WI38 (cell line): ENCODE measurements around the gene NCS1.

ENCODE experiments used
- H3K4me3 ChIP-seq: 2 replicates; pipeline ENCODE4 v1.5.1; 2011; ENCODE audit warnings: low read depth, mild to moderate bottlenecking, control low read depth, low read length
- TF ChIP-seq, protein P1 (sequence below): IDR thresholded peaks from 2 replicates; pipeline ENCODE4 v1.5.1; 2012; ENCODE audit warnings: low read depth, mild to moderate bottlenecking, control low read depth, low read length

The NCS1 gene

DNA sequence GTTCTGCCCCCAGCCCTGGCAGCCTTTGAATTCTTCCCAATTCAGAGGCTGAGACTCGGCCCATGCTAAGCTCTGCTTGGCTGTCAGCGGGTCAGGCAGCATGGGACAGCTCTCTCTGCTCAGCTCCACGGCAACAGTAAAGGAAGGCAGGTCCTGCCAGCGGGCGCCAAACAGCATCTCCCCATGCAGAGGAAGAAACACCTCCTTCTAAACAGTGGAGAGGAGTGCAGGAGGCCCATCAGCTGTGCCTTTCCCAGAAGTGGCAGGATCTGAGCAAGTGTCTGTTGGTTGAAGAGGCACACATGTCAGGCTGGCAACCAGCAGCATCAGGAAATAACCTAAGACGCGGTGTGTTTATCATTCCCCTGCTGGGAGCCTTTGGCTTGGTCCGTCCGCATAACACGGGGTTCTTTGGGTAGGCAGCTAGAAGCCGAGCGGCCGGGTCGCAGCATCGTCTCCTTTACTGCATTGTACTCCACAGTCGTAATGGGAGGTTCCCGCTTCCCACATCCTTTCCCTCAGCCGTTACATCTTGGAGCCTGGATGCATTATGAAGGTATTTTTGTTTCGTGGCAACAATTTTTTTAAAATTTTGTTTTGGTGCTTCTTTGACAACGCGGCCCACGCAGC is 42.7 kb upstream of the NCS1 start:
- H3K4me3 ChIP-seq = no peak overlapping the region; the same call in 1 of the 2 replicates
- TF ChIP-seq, protein P1, sequence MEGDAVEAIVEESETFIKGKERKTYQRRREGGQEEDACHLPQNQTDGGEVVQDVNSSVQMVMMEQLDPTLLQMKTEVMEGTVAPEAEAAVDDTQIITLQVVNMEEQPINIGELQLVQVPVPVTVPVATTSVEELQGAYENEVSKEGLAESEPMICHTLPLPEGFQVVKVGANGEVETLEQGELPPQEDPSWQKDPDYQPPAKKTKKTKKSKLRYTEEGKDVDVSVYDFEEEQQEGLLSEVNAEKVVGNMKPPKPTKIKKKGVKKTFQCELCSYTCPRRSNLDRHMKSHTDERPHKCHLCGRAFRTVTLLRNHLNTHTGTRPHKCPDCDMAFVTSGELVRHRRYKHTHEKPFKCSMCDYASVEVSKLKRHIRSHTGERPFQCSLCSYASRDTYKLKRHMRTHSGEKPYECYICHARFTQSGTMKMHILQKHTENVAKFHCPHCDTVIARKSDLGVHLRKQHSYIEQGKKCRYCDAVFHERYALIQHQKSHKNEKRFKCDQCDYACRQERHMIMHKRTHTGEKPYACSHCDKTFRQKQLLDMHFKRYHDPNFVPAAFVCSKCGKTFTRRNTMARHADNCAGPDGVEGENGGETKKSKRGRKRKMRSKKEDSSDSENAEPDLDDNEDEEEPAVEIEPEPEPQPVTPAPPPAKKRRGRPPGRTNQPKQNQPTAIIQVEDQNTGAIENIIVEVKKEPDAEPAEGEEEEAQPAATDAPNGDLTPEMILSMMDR = no peak

DNA sequence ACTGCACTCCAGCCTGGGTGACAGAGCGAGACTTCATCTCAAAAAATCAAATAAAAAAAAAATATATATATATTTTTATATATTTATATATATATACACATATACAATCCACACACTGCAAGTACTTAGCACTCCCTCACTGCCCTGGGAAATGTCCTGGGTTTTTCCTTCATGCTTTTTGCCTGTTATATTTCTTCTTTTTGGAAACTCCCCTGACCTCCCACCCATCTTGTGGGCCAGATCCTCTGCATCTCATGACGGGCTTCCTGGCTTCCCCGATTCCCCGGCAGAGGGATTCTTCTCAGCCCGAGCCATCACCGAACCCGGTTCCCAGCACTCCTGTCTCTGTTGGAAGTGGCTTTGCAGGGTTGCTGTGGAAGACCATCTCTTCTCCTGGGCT is 39.5 kb upstream of the NCS1 start:
- H3K4me3 ChIP-seq = no peak overlapping the region
- TF ChIP-seq, protein P1 = no peak

DNA sequence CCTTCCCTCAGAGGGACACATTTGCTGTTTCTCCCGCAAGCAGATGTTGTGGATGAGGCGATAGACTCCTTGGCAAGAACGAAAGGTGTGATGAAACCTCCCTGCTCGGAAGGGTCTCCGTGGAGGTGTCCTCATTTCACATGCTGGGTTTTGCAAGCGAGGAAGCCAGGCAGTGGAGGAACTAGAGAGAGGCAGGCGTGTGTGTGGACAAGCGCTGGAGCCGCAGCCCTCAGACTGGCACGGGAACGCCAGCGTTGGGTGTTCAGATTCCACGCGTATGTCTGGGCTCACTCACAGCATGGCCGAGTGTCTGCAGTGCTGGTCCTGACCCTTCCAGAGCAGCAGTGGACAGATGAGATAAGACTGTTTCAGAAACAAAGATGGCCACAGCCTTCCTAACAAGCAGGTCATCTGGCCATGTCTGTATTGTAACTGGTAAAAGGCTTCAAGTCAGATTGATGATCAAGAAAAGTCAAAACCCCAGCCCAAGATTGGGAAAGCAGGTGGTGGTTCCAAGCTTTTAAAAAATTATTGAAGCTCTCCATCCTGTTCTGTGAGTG is 35.0 kb upstream of the NCS1 start:
- H3K4me3 ChIP-seq = no peak overlapping the region
- TF ChIP-seq, protein P1 = no peak

DNA sequence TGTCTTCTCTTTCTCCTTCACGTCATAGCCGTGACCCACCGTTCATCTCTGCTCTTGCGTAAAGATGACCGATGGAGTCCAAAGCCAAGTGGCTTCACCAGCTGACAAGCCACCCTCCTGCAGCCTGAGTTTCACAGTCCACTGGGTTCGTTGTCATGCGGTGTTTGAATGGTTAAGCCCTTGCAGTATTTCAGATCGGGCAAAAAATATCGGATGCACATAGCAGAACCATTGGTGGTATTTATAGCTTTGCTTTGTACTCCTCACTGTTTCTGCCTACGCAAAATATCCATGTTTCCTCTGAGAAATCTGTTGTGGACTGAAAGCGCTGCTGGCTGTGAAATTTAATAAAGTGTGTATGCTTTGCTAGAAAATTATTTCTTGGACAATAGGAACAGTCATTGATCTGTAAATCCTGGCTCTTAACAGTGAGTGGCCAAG is 34.5 kb upstream of the NCS1 start:
- H3K4me3 ChIP-seq = no peak overlapping the region
- TF ChIP-seq, protein P1 = no peak

DNA sequence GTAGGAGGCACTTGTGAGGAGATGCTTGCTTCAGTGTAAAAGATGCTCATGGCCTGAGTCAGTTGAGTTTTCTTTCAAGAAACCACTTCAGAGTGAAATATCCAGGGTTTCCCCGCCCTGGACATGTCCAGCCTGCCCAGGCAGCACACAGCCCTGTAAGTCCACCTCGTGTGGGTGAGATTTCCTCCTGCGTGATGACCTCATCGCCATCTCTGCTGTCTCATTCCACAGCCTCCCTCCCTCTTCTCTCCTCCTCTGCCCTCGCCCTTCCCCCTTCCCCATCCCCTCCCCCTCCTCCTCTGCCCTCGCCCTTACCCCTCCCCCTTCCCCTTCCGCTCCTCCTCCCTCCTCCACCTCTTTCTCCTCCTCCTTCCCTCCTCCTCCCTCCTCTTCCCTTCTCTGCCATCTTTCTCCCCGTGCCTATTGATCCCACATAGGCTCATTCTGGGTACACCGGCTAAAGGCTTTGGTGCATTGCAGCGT is 34.0 kb upstream of the NCS1 start:
- H3K4me3 ChIP-seq = no peak overlapping the region
- TF ChIP-seq, protein P1 = no peak

DNA sequence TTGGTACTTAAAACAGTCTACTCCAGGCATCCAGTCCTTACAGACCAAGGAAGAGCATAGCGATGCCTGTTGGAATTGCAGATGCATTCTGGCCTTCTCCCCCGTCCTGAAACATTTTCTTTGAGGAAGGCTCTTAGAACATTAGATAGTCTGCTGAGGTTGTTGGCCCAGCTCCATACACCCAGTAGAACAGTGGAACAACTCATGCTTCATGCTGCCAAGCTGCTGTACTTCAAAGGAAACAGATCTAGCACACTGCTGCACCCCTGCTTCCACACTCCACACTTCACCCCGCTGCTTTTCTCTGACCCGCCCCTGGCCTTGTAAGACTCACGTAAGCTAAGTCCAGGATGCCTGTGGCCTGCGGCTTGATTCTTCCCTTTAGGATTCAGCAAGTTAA is 33.4 kb upstream of the NCS1 start:
- TF ChIP-seq, protein P1 = no peak
- H3K4me3 ChIP-seq = no peak overlapping the region

DNA sequence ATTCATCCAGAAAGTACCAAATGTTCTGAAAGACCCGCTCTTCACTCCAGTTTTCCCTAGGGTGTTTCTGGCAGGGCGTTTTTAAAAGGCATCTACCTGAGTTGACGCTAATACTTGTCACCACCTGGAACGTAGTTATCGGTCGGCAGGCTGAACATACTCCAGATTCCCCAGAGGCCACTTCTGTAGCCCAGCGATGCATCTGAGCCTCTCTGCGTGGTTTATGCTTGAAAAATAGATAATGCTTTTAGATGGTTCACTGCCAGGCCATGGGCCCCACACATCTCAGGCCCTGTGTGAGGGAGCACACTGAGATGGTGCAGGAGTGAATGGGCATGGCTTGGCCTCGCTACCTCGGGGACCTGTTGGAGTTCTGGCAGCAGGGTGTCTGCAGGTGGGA is 33.0 kb upstream of the NCS1 start:
- no peak overlapping the region for H3K4me3 ChIP-seq
- TF ChIP-seq, protein P1 = no peak
